ENCODE data around the gene MOSPD2. TPM values are rescaled to one million over a fixed set of nuclear protein-coding genes. Genes with fewer than 3 reads are reported as not detected.

Gene MOSPD2
- total and polyA plus RNA-seq, 2 of the 4 experiments (the other 2 are of a cell fraction): 14.1 to 22.2 TPM

- no peak for TF ChIP-seq USF2 (IDR thresholded peaks at IDR 0.05; ENCODE audit: low read depth, low read length)
These were observed 90.4 kb downstream of the MOSPD2 start (continued) for GRCh38 chrX:14963447-14964236.

GRCh38 chrX:14964500-14964899, 91.3 kb downstream of the MOSPD2 start:
- dilution Hi-C loops (cut with HindIII; ENCODE audit: low sequenced_read_pairs, unreplicated experiment): no loop called here
- TF ChIP-seq FOS (IDR thresholded peaks at IDR 0.05; ENCODE audit: low read depth, low read length) (no peak), CTCF (conservative IDR thresholded peaks at IDR 0.05; ENCODE audit: low read depth, low read length) (0 out of 2 replicates have a peak, but pooled peaks have one; percentile 22), NFE2L2 (IDR thresholded peaks at IDR 0.05; ENCODE audit: low read depth, low read length) (no peak), USF2 (IDR thresholded peaks at IDR 0.05; ENCODE audit: low read depth, low read length) (no peak), RCOR1 (IDR thresholded peaks at IDR 0.05; ENCODE audit: insufficient replicate concordance, low read length) (no peak), MAFK (IDR thresholded peaks at IDR 0.05; ENCODE audit: low read depth, low read length) (no peak), CHD1 (IDR thresholded peaks at IDR 0.05; ENCODE audit: low read depth, low read length) (no peak), BHLHE40 (IDR thresholded peaks at IDR 0.05; ENCODE audit: low read depth, low read length) (no peak), RAD21 (IDR thresholded peaks at IDR 0.05; ENCODE audit: low read length) (peak; percentile 20; the same call in 1 of the 2 replicates), POLR2A (IDR thresholded peaks at IDR 0.05; ENCODE audit: low read depth, low read length) (no peak), CEBPB (IDR thresholded peaks at IDR 0.05; ENCODE audit: low read depth, low read length) (no peak)

More at GRCh38 chrX:14964500-14964899, 91.3 kb downstream of the MOSPD2 start:
- Histone ChIP-seq H3K9ac (ENCODE audit: low read depth, low read length) (no peak overlapping the region), H2AK5ac (ENCODE audit: low read depth, low read length) (peak overlapping the region; percentile 60; the same call in 1 of the 2 replicates), H3K79me1 (ENCODE audit: low read depth in 1 of 2, low read length in 2 of 2) (no peaks in the 10 kb centered on the region), H2AFZ (replicated peaks; ENCODE audit: low read length, poor library complexity) (peak overlapping the region; percentile 65), H3K27me3 (ENCODE audit: control insufficient read depth, insufficient read depth, low read length) (no peaks in the 10 kb centered on the region), H3K4ac (ENCODE audit: low read depth, low read length) (peak overlapping the region; percentile 77), H3K27ac (ENCODE audit: insufficient read depth, low read length) (0 out of 2 replicates have a peak overlapping the region, but pooled peaks have one; percentile 55), H4K8ac (ENCODE audit: low read depth in 2 of 2, low read length in 2 of 2) (peak overlapping the region; percentile 43 to 91; a peak in 3 of 4 replicates), H2AK9ac (replicated peaks; ENCODE audit: low read depth, low read length, poor library complexity) (peak overlapping the region; percentile 44), H3K4me3 (ENCODE audit: insufficient read depth, low read depth, low read length) (no peak overlapping the region), H3K4me1 (ENCODE audit: control insufficient read depth, insufficient read depth, low read length) (peaks cover 3% of the 10 kb centered on the region; the same call in 1 of the 2 replicates), H3K36me3 (ENCODE audit: control insufficient read depth, insufficient read depth, low read length) (no peaks in the 10 kb centered on the region), H3K18ac (ENCODE audit: low read depth, low read length) (peak overlapping the region; percentile 73; the same call in 1 of the 2 replicates), H3K23ac (ENCODE audit: low read depth, low read length) (peak overlapping the region; percentile 70; the same call in 1 of the 2 replicates), H2BK120ac (ENCODE audit: low read depth, low read length) (peak overlapping the region; percentile 94), H4K20me1 (ENCODE audit: insufficient read depth, low read length) (no peaks in the 10 kb centered on the region), H4K5ac (ENCODE audit: low read depth, low read length) (peak overlapping the region; percentile 67; the same call in 1 of the 2 replicates), H4K91ac (ENCODE audit: insufficient read depth, low read depth, low read length) (peak overlapping the region; percentile 67), H3K4me2 (ENCODE audit: low read depth, low read length) (no peak overlapping the region), H3K9me1 (ENCODE audit: insufficient read depth, low read length) (0 out of 2 replicates have a peak, but pooled peaks cover 3% of the 10 kb centered on the region), H3K9me3 (ENCODE audit: control insufficient read depth, insufficient read depth, low read length) (no peaks in the 10 kb centered on the region), H2BK20ac (ENCODE audit: low read depth, low read length) (peak overlapping the region; percentile 88), H2BK5ac (ENCODE audit: low read depth, low read length, poor library complexity, severe bottlenecking) (peak overlapping the region; percentile 95), H3K14ac (replicated peaks; ENCODE audit: low read depth, low read length) (peak overlapping the region; percentile 42; the same call in 1 of the 2 replicates), H3K56ac (ENCODE audit: extremely low read depth, insufficient read depth, low read length) (peak overlapping the region; percentile 61; the same call in 1 of the 2 replicates), H2BK15ac (ENCODE audit: low read depth, low read length) (peak overlapping the region; percentile 59; the same call in 2 of the 3 replicates)
- POLR2A ChIA-PET (ENCODE audit: unreplicated experiment): interaction anchor here (0.6 kb wide), 1 partner anchor 34 kb away, joined by 4 read pairs; no protein-coding TSS in a partner anchor
- WGBS, 2 experiments (ENCODE audit: extremely low coverage in 2 of 2, insufficient read length in 1 of 2): 44% methylated on average over 2 of the region's 2 CpGs; no CpG with 5 or more reads in 1 of the 2 experiments
- in situ Hi-C loops (cut with MboI; ENCODE audit: low sequenced_read_pairs) (no loop called here), intact Hi-C loops (cut with micrococcal nuclease) (no loop called here)
- DNase-seq (peak; percentile 26), ATAC-seq (ENCODE audit: low read depth) (peak; percentile 58)
- CTCF ChIA-PET: interaction anchor here (1.0 to 1.3 kb wide), 3 partner anchors 15 to 45 kb away, joined by 3 to 4 read pairs (median 3); no protein-coding TSS in a partner anchor
- no TSS peak for BruUV-seq (replicated peaks)
